ENCODE results near the gene CGB2.

DNA sequence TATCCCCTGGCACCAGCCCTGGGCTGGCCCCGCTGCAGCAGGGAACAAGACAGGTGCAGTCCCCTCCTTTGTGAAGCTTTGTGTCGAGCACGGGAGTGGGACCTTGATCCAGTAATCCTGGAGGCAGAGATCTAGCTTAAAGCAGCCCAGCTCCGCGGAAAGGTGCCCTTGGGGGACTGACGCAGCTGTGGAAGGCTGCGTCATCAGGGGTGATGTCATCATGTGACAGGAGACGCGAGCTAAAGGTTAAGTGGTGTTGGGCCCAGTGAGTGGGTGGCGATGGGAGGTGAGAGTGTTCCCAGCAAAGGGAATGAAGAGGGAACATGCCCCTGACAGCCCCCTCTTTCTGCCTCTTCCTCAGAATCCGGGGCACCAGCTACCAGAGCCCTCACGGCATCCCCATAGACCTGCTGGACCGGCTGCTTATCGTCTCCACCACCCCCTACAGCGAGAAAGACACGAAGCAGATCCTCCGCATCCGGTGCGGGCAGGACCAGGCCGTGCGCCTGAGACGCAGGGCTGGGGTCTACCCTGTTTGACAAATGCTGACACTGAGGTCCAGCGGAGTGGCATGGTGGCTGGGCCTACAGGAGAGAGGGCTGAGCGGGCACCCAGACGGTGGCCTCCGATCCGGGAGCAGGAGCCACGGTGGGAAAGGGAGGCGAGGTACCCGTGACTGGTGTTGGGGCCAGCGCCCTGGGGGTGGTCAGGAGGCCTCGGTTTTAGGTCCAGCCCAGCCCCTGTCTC lies 17.4 kb upstream of the CGB2 start:
- TF ChIP-seq, protein P1, sequence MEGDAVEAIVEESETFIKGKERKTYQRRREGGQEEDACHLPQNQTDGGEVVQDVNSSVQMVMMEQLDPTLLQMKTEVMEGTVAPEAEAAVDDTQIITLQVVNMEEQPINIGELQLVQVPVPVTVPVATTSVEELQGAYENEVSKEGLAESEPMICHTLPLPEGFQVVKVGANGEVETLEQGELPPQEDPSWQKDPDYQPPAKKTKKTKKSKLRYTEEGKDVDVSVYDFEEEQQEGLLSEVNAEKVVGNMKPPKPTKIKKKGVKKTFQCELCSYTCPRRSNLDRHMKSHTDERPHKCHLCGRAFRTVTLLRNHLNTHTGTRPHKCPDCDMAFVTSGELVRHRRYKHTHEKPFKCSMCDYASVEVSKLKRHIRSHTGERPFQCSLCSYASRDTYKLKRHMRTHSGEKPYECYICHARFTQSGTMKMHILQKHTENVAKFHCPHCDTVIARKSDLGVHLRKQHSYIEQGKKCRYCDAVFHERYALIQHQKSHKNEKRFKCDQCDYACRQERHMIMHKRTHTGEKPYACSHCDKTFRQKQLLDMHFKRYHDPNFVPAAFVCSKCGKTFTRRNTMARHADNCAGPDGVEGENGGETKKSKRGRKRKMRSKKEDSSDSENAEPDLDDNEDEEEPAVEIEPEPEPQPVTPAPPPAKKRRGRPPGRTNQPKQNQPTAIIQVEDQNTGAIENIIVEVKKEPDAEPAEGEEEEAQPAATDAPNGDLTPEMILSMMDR (conservative IDR thresholded peaks at IDR 0.05): no peak
- no peak for TF ChIP-seq EZH2 (IDR thresholded peaks at IDR 0.05; ENCODE audit: low read depth)

All from PC-9 (cell line).